Measurements from ENCODE around the gene DMRT1. TPM values are rescaled to one million over a fixed set of nuclear protein-coding genes. Genes with fewer than 3 reads are reported as not detected.
"Not testable (repeated sequence)": the region's sequence is repeated elsewhere in the genome, so short reads cannot be mapped to it uniquely, and the experiment has no call there.

The DMRT1 gene
- total and polyA plus RNA-seq, 9 of the 15 experiments (the other 6 are each of a cell fraction or from before 2014, with no cell fraction given): not detected

- CTCF ChIA-PET (ENCODE audit: low intra/inter-chr PET ratio); H3K9ac ChIP-seq (ENCODE audit: insufficient read depth in 1 of 2, low read depth in 2 of 2, low read length in 2 of 2); H2AFZ ChIP-seq (ENCODE audit: low read depth, low read length); H3K36me3 ChIP-seq (ENCODE audit: control insufficient read depth, insufficient read depth, low read length); BruUV-seq (replicated peaks); ATAC-seq; H3K4me1 ChIP-seq (replicated peaks in 1 of 2; ENCODE audit: control insufficient read depth in 2 of 2, insufficient read depth in 2 of 2, low read length in 2 of 2); H3K27ac ChIP-seq (ENCODE audit: extremely low read depth, low read depth, low read length); H3K27me3 ChIP-seq (ENCODE audit: control insufficient read depth in 2 of 2, insufficient read depth in 2 of 2, low read length in 2 of 2); H3K4me2 ChIP-seq (ENCODE audit: insufficient read depth, low read length); intact Hi-C loops (cut with micrococcal nuclease); in situ Hi-C loops (cut with MboI); FAIRE-seq; H4K20me1 ChIP-seq (replicated peaks; ENCODE audit: control insufficient read depth, insufficient read depth, low read length); H3K9me1 ChIP-seq (ENCODE audit: control insufficient read depth, insufficient read depth, low read length); H3K9me3 ChIP-seq (replicated peaks; ENCODE audit: control insufficient read depth, insufficient read depth, low read depth, low read length); H3K79me2 ChIP-seq (ENCODE audit: control insufficient read depth, insufficient read depth, low read length); H3K4me3 ChIP-seq; POLR2A ChIA-PET; TF ChIP-seq ETV6 (CRISPR knock-in tag; IDR thresholded peaks at IDR 0.05; ENCODE audit: borderline replicate concordance): not testable (repeated sequence)
- 100% methylated on average over 1 of the region's 55 CpGs for WGBS (ENCODE audit: insufficient coverage, low coverage, missing lambda C conversion rate)
- TF ChIP-seq ETV6 (IDR thresholded peaks at IDR 0.05; ENCODE audit: borderline replicate concordance in 1 of 2, low read depth in 2 of 2, low read length in 1 of 2): peak in 1 of 2 experiments; percentile 45; a peak in 1 of 4 replicates
- TF ChIP-seq CTCF (IDR thresholded peaks at IDR 0.05 in 2 of 3, conservative IDR thresholded peaks at IDR 0.05 in 1 of 3; ENCODE audit: insufficient read depth in 2 of 3, low read depth in 1 of 3, low read length in 3 of 3): peak in 2 of 3 experiments; percentile 20 to 60; a peak in 2 of 6 replicates
- DNase-seq (ENCODE audit: extremely low read depth in 1 of 4, low spot score in 3 of 4): peak in 2 of 4 experiments; percentile 12
Observed at GRCh38 chr9:998299-999110, 157.0 kb downstream of the DMRT1 start.

Measured in K562 (cell line).